HUES48 (cell line): ENCODE measurements around the gene AGPS.

Experiments
- H3K27ac ChIP-seq: one replicate; pipeline ENCODE4 v1.7.0; 2013; ENCODE audit warnings: low read depth, low read length, inconsistent platforms
- H3K27me3 ChIP-seq: 2 replicates; pipeline ENCODE4 v1.6.1; 2013; ENCODE audit warnings: mild to moderate bottlenecking, low read length; ENCODE audit not compliant: control insufficient read depth, insufficient read depth
- H3K36me3 ChIP-seq: 2 replicates; pipeline ENCODE4 v1.6.1; 2013; ENCODE audit warnings: low read length; ENCODE audit not compliant: control insufficient read depth, insufficient read depth
- H3K4me1 ChIP-seq: 2 replicates; pipeline ENCODE4 v1.6.1; 2013; ENCODE audit warnings: mild to moderate bottlenecking, low read length; ENCODE audit not compliant: control insufficient read depth, insufficient read depth
- H3K4me3 ChIP-seq: 2 replicates; pipeline ENCODE4 v1.5.1; 2013; ENCODE audit warnings: mild to moderate bottlenecking, low read depth, low read length
- H3K9ac ChIP-seq: 2 replicates; pipeline ENCODE4 v1.6.1; 2013; ENCODE audit warnings: mild to moderate bottlenecking, low read depth, low read length, moderate library complexity
- H3K9me3 ChIP-seq: 2 replicates; pipeline ENCODE4 v1.6.1; 2013; ENCODE audit warnings: low read length; ENCODE audit not compliant: control insufficient read depth, insufficient read depth

AGPS gene

DNA sequence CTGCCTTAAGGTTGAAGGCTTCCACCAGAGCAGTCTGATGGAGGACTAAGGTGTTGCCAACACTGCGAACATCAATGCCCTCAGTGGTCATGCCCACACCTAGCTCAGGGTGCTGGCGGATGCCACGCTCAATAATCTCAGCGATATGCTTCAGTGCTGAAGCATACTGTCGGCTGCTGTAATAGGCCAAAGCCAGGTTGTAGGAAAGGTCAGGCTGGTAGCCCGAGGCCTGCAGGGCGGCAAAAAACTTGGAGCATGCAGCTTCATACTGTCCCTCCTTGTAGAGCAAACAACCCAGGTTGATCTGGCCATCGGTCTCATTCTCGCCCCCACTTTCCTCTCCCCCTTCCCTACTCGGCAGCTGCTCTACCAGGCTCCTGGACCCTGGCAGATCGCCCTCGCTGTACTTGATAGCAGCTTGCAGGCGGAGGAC is 159.4 kb downstream of the AGPS start:
- peak overlapping the region; percentile 98 for H3K9ac ChIP-seq
- peak overlapping the region; percentile 99 for H3K27ac ChIP-seq
- H3K4me3 ChIP-seq, result peak overlapping the region; percentile 100
- H3K27me3 ChIP-seq, result no peaks in the 10 kb centered on the region
- H3K9me3 ChIP-seq, result no peaks in the 10 kb centered on the region
- H3K4me1 ChIP-seq, result peaks cover 3% of the 10 kb centered on the region; the same call in 1 of the 2 replicates
- no peaks in the 10 kb centered on the region for H3K36me3 ChIP-seq

GRCh38 chr2:177552422-177553175 is 160.0 kb downstream of the AGPS start:
- H3K9me3 ChIP-seq, result no peaks in the 10 kb centered on the region
- peaks cover 3% of the 10 kb centered on the region; the same call in 1 of the 2 replicates for H3K4me1 ChIP-seq
- no peaks in the 10 kb centered on the region for H3K27me3 ChIP-seq
- H3K36me3 ChIP-seq, result no peaks in the 10 kb centered on the region
- H3K27ac ChIP-seq, result peak overlapping the region; percentile 99
- peak overlapping the region; percentile 98 for H3K9ac ChIP-seq
- H3K4me3 ChIP-seq, result peak overlapping the region; percentile 100

DNA sequence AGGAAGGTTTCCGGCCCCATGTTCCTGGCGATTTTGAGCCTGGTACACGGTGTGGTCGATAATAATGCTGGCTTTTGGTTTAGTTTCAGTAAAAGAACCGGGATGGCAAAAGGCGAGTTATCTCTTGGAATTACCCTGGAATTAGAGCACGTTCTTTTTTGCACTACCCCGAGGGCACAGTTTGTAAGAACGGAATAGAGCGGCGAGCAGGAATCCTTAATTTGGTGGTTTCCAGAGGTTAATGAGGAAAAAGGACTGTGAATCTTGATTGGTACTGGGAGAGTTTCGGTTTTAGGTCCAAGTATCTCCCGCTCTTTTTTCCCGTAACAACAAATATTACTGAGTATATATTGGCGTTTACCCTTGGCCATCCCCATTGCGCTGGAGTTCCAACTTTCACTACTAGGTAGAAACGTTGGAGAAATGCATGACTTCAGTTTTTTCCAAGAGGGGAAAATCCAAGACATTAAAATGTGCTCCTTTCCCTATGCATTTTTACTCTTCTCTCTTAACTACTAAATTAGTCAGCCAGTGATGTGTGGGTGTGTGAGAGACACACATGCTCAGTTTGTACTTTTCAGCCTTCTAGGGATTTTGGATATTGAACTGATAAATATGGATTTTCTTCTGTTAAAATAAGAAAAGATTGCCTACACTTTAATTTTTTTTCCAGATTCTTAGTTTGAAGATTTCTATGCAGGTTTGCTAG is 160.8 kb downstream of the AGPS start:
- no peaks in the 10 kb centered on the region for H3K36me3 ChIP-seq
- peak overlapping the region; percentile 99 for H3K27ac ChIP-seq
- peak overlapping the region; percentile 98 for H3K9ac ChIP-seq
- H3K27me3 ChIP-seq, result no peaks in the 10 kb centered on the region
- H3K4me1 ChIP-seq, result peaks cover 3% of the 10 kb centered on the region; the same call in 1 of the 2 replicates
- H3K9me3 ChIP-seq, result peaks cover 6% of the 10 kb centered on the region; the same call in 1 of the 2 replicates
- H3K4me3 ChIP-seq, result peak overlapping the region; percentile 100

DNA sequence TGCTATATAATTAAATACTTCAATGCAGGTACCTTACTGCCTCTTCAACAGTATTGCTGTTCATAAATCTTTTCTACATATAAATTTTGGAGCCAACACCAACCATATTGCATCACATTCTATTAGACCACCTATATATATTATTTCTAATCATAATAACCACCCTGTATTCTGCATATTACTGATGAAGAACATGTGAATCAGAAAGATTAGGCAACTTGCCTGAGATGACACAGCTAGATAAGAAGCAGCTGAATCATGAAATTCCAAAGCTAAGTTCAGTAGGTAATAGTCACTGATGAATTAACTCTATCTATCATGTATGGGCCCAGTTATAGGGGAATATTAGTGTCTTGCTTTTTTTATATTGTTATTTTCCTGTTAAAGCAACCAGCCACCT is 161.8 kb downstream of the AGPS start:
- no peaks in the 10 kb centered on the region for H3K27me3 ChIP-seq
- no peak overlapping the region for H3K4me3 ChIP-seq
- H3K36me3 ChIP-seq, result no peaks in the 10 kb centered on the region
- peaks cover 3% of the 10 kb centered on the region; the same call in 1 of the 2 replicates for H3K4me1 ChIP-seq
- H3K9ac ChIP-seq, result no peak overlapping the region
- no peak overlapping the region for H3K27ac ChIP-seq
- peaks cover 8% of the 10 kb centered on the region; the same call in 1 of the 2 replicates for H3K9me3 ChIP-seq

DNA sequence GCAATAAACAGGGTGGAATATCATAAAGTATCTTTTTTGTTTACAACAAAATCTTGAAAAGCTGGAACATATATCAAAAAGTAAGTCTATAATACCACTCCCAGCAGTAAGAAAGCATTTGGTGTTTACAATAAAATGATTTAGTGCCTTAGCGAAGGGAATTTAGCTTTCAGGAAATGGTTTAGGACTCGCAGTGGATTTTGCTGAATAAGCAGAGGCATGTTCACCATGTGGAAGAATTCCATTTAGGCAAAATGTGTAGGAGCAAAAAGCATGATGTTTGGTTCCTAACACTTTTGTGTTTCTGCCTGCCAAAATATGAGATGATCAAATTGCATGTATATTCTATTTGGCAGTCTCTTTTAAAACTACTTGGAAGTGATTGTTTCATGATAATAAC is 163.6 kb downstream of the AGPS start:
- peaks cover 8% of the 10 kb centered on the region; the same call in 1 of the 2 replicates for H3K9me3 ChIP-seq
- no peaks in the 10 kb centered on the region for H3K36me3 ChIP-seq
- no peaks in the 10 kb centered on the region for H3K27me3 ChIP-seq
- H3K27ac ChIP-seq, result no peak overlapping the region
- no peak overlapping the region for H3K9ac ChIP-seq
- H3K4me1 ChIP-seq, result peaks cover 3% of the 10 kb centered on the region; the same call in 1 of the 2 replicates
- H3K4me3 ChIP-seq, result no peak overlapping the region

DNA sequence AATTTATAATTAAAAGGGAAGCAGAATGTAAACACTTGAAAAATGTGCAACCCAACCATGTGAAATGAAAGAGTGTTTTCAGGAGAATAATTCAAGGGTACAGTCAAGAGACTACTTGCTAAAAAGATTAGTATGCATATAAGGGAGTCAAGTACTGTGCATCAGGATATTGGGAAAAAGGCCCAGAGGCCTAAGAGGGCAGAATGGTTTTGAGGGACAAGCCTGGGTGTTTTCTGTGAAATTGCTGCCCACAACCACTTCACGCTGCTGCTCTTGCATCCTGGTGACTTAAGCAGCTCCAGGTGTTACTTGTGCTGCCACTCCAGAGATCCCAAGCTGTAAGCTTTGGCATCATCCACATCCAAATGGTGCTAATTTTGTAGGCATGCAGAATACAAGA is 165.2 kb downstream of the AGPS start:
- Histone ChIP-seq H3K4me3 (no peak overlapping the region), H3K9me3 (peaks cover 8% of the 10 kb centered on the region; the same call in 1 of the 2 replicates), H3K27ac (no peak overlapping the region), H3K4me1 (no peaks in the 10 kb centered on the region; the same call in 1 of the 2 replicates), H3K27me3 (no peaks in the 10 kb centered on the region), H3K9ac (no peak overlapping the region), H3K36me3 (no peaks in the 10 kb centered on the region)

- H3K27me3 ChIP-seq, result no peaks in the 10 kb centered on the region
- no peak overlapping the region for H3K9ac ChIP-seq
- H3K36me3 ChIP-seq, result no peaks in the 10 kb centered on the region
These were observed 167.1 kb downstream of the AGPS start for GRCh38 chr2:177559638-177560037.

GRCh38 chr2:177568390-177568789 is 175.8 kb downstream of the AGPS start:
- Histone ChIP-seq H3K4me1 (no peaks in the 10 kb centered on the region), H3K27ac (no peak overlapping the region), H3K36me3 (no peaks in the 10 kb centered on the region), H3K9me3 (no peaks in the 10 kb centered on the region), H3K4me3 (no peak overlapping the region), H3K27me3 (no peaks in the 10 kb centered on the region), H3K9ac (no peak overlapping the region)

More at GRCh38 chr2:177559638-177560037, 167.1 kb downstream of the AGPS start:
- no peak overlapping the region for H3K4me3 ChIP-seq
- no peaks in the 10 kb centered on the region for H3K4me1 ChIP-seq
- peaks cover 8% of the 10 kb centered on the region; the same call in 1 of the 2 replicates for H3K9me3 ChIP-seq
- H3K27ac ChIP-seq, result no peak overlapping the region

- no peaks in the 10 kb centered on the region for H3K36me3 ChIP-seq
These were observed 176.3 kb downstream of the AGPS start for GRCh38 chr2:177568893-177569292.

GRCh38 chr2:177572236-177572671 is 179.7 kb downstream of the AGPS start:
- H3K36me3 ChIP-seq, result no peaks in the 10 kb centered on the region
- H3K9me3 ChIP-seq, result no peaks in the 10 kb centered on the region
- H3K27ac ChIP-seq, result no peak overlapping the region
- no peak overlapping the region for H3K4me3 ChIP-seq
- no peaks in the 10 kb centered on the region for H3K4me1 ChIP-seq
- no peak overlapping the region for H3K9ac ChIP-seq
- no peaks in the 10 kb centered on the region for H3K27me3 ChIP-seq

More at GRCh38 chr2:177568893-177569292, 176.3 kb downstream of the AGPS start:
- no peak overlapping the region for H3K9ac ChIP-seq
- no peak overlapping the region for H3K4me3 ChIP-seq
- H3K9me3 ChIP-seq, result no peaks in the 10 kb centered on the region
- no peaks in the 10 kb centered on the region for H3K27me3 ChIP-seq
- H3K27ac ChIP-seq, result no peak overlapping the region
- no peaks in the 10 kb centered on the region for H3K4me1 ChIP-seq

DNA sequence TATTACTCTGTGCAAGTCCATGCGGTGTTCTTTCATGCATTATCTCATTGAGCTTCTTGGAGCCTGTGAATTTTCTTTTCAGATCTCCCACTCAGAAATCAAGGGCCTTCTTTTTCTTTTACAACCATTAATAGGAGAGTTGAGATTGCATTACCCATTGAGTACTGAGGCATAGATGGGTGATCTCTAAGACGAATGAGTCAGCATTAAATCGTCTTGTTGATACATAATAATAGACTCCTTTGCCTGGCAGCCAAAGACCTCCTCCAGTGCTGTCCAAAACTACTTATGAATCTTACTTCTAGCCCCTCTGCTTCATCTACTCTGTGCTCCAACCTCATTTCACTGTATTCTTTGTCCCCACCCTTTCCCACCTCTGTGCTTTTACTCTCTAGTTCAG is 180.5 kb downstream of the AGPS start:
- H3K27ac ChIP-seq, result no peak overlapping the region
- no peaks in the 10 kb centered on the region for H3K27me3 ChIP-seq
- no peaks in the 10 kb centered on the region for H3K4me1 ChIP-seq
- no peak overlapping the region for H3K4me3 ChIP-seq
- H3K36me3 ChIP-seq, result no peaks in the 10 kb centered on the region
- H3K9me3 ChIP-seq, result no peaks in the 10 kb centered on the region
- H3K9ac ChIP-seq, result no peak overlapping the region
